Measurements from ENCODE around the gene RPS6KB2.

RPS6KB2 gene

GRCh38 chr11:67466962-67467771 lies 38.9 kb downstream of the RPS6KB2 start:
- no peak overlapping the region for H2AFZ ChIP-seq (ENCODE audit: low read length)
- peak overlapping the region; percentile 96 for H3K27ac ChIP-seq (ENCODE audit: low read depth, low read length, poor library complexity, severe bottlenecking)
- H3K4me1 ChIP-seq (ENCODE audit: insufficient read depth, low read length, severe bottlenecking): peaks cover 48% of the 10 kb centered on the region
- peak overlapping the region; percentile 77 for H3K4me2 ChIP-seq (ENCODE audit: low read length)
- H3K9me3 ChIP-seq (ENCODE audit: low read length): no peaks in the 10 kb centered on the region
- H4K20me1 ChIP-seq (ENCODE audit: insufficient read depth, low read length): no peaks in the 10 kb centered on the region
- peaks cover 8% of the 10 kb centered on the region; the same call in 1 of the 2 replicates for H3F3A ChIP-seq (ENCODE audit: insufficient read depth, low read length)
- peaks cover 7% of the 10 kb centered on the region; the same call in 1 of the 2 replicates for H3K36me3 ChIP-seq (ENCODE audit: insufficient read depth, low read length)
- TF ChIP-seq, protein P1, sequence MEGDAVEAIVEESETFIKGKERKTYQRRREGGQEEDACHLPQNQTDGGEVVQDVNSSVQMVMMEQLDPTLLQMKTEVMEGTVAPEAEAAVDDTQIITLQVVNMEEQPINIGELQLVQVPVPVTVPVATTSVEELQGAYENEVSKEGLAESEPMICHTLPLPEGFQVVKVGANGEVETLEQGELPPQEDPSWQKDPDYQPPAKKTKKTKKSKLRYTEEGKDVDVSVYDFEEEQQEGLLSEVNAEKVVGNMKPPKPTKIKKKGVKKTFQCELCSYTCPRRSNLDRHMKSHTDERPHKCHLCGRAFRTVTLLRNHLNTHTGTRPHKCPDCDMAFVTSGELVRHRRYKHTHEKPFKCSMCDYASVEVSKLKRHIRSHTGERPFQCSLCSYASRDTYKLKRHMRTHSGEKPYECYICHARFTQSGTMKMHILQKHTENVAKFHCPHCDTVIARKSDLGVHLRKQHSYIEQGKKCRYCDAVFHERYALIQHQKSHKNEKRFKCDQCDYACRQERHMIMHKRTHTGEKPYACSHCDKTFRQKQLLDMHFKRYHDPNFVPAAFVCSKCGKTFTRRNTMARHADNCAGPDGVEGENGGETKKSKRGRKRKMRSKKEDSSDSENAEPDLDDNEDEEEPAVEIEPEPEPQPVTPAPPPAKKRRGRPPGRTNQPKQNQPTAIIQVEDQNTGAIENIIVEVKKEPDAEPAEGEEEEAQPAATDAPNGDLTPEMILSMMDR (IDR thresholded peaks at IDR 0.05; ENCODE audit: low read length): no peak
- no peak for TF ChIP-seq EZH2 (IDR thresholded peaks at IDR 0.05; ENCODE audit: borderline replicate concordance, low read length)
- peak overlapping the region; percentile 75 for H3K4me3 ChIP-seq (ENCODE audit: low read depth, low read length, poor library complexity, severe bottlenecking)
- H3K9ac ChIP-seq (ENCODE audit: low read length): peak overlapping the region; percentile 86
- H3K27me3 ChIP-seq (ENCODE audit: insufficient read depth, low read length): no peaks in the 10 kb centered on the region
- no peaks in the 10 kb centered on the region for H3K9me2 ChIP-seq (ENCODE audit: low read depth, low read length)
- H3K79me2 ChIP-seq (ENCODE audit: insufficient read depth, low read length): peaks cover 3% of the 10 kb centered on the region; the same call in 1 of the 2 replicates

GRCh38 chr11:67468056-67468455 lies 39.8 kb downstream of the RPS6KB2 start:
- peaks cover 48% of the 10 kb centered on the region for H3K4me1 ChIP-seq (ENCODE audit: insufficient read depth, low read length, severe bottlenecking)

GRCh38 chr11:67468456-67468758 lies 40.1 kb downstream of the RPS6KB2 start:
- peaks cover 7% of the 10 kb centered on the region; the same call in 1 of the 2 replicates for H3K36me3 ChIP-seq (ENCODE audit: insufficient read depth, low read length)
- peaks cover 3% of the 10 kb centered on the region; the same call in 1 of the 2 replicates for H3K79me2 ChIP-seq (ENCODE audit: insufficient read depth, low read length)
- TF ChIP-seq, protein P1 (IDR thresholded peaks at IDR 0.05; ENCODE audit: low read length): no peak
- no peak for TF ChIP-seq EZH2 (IDR thresholded peaks at IDR 0.05; ENCODE audit: borderline replicate concordance, low read length)
- peaks cover 48% of the 10 kb centered on the region for H3K4me1 ChIP-seq (ENCODE audit: insufficient read depth, low read length, severe bottlenecking)
- peak overlapping the region; percentile 86 for H3K9ac ChIP-seq (ENCODE audit: low read length)
- H3K9me2 ChIP-seq (ENCODE audit: low read depth, low read length): no peaks in the 10 kb centered on the region
- H4K20me1 ChIP-seq (ENCODE audit: insufficient read depth, low read length): no peaks in the 10 kb centered on the region
- H3K4me2 ChIP-seq (ENCODE audit: low read length): peak overlapping the region; percentile 77
- H3K27me3 ChIP-seq (ENCODE audit: insufficient read depth, low read length): no peaks in the 10 kb centered on the region
- no peaks in the 10 kb centered on the region for H3K9me3 ChIP-seq (ENCODE audit: low read length)
- peaks cover 8% of the 10 kb centered on the region; the same call in 1 of the 2 replicates for H3F3A ChIP-seq (ENCODE audit: insufficient read depth, low read length)
- H3K27ac ChIP-seq (ENCODE audit: low read depth, low read length, poor library complexity, severe bottlenecking): peak overlapping the region; percentile 96
- peak overlapping the region; percentile 75 for H3K4me3 ChIP-seq (ENCODE audit: low read depth, low read length, poor library complexity, severe bottlenecking)
- no peak overlapping the region for H2AFZ ChIP-seq (ENCODE audit: low read length)

More at GRCh38 chr11:67468056-67468455, 39.8 kb downstream of the RPS6KB2 start:
- Histone ChIP-seq H3K9ac (ENCODE audit: low read length) (peak overlapping the region; percentile 86), H2AFZ (ENCODE audit: low read length) (no peak overlapping the region), H3K27ac (ENCODE audit: low read depth, low read length, poor library complexity, severe bottlenecking) (peak overlapping the region; percentile 96), H3K4me2 (ENCODE audit: low read length) (peak overlapping the region; percentile 77), H3K9me2 (ENCODE audit: low read depth, low read length) (no peaks in the 10 kb centered on the region), H3K79me2 (ENCODE audit: insufficient read depth, low read length) (peaks cover 3% of the 10 kb centered on the region; the same call in 1 of the 2 replicates), H3K36me3 (ENCODE audit: insufficient read depth, low read length) (peaks cover 7% of the 10 kb centered on the region; the same call in 1 of the 2 replicates), H3K4me3 (ENCODE audit: low read depth, low read length, poor library complexity, severe bottlenecking) (peak overlapping the region; percentile 75), H3F3A (ENCODE audit: insufficient read depth, low read length) (peaks cover 8% of the 10 kb centered on the region; the same call in 1 of the 2 replicates), H4K20me1 (ENCODE audit: insufficient read depth, low read length) (no peaks in the 10 kb centered on the region), H3K27me3 (ENCODE audit: insufficient read depth, low read length) (no peaks in the 10 kb centered on the region), H3K9me3 (ENCODE audit: low read length) (no peaks in the 10 kb centered on the region)
- TF ChIP-seq EZH2 (IDR thresholded peaks at IDR 0.05; ENCODE audit: borderline replicate concordance, low read length): no peak
- TF ChIP-seq, protein P1 (IDR thresholded peaks at IDR 0.05; ENCODE audit: low read length): no peak

Data from OCI-LY1 (cell line).